GM21825 (cell line): ENCODE results near the gene RNF145.
A peak's percentile ranks its signal among the peaks of the same experiment; 100 is the strongest.
"Not testable (repeated sequence)": the region's sequence is repeated elsewhere in the genome, so short reads cannot be mapped to it uniquely, and the experiment has no call there.

Experiments
- ATAC-seq: cut with Tn5 transposase; IDR thresholded peaks from one replicate; pipeline ENCODE4 v1.9.1; 2021; ENCODE audit warnings: mild to moderate bottlenecking, moderate library complexity; ENCODE audit not compliant: unreplicated experiment

RNF145 gene

GRCh38 chr5:159161361-159162214 is 47.8 kb downstream of the RNF145 start:
- no peak for ATAC-seq

GRCh38 chr5:159158553-159159091 is 50.7 kb downstream of the RNF145 start:
- ATAC-seq, result not testable (repeated sequence)

DNA sequence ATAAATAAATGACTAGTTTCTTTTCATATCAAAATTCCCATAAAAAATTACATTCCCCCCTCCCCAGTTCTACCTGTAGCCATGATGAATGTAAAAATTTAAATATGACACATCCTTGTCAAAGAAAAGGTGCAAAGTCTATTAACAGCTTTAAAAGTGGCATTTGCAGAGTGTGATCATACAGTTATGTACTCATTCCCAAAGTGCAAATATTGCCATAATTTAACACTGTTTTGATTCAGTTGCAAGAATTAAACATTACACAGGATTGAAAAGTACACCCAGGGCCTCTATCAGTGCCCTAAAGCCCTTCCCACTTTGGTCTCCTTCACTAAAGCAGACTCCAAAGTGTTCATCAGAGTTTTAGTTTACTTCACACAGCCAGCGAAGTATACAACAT is 51.8 kb downstream of the RNF145 start:
- no peak for ATAC-seq

GRCh38 chr5:159156426-159157238 is 52.7 kb downstream of the RNF145 start:
- peak; percentile 68 for ATAC-seq

DNA sequence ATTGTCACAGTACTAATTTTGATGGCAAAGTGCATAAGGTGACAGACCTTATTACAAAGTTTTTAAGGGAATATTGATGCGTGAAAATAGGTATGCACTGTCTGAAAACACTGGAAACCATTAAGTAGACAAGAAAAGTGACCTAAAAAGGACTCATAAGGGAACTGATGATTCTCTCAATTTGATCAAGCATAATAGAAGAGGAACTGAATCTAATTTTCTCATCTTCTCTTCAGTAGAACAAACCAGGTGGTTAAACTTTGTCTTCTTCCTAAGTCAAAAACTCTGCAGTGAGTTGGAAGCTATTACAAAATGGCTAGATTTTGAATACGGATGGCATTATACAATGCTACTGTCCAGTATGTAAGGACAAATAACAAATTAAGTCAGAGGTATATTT is 53.4 kb downstream of the RNF145 start:
- ATAC-seq, result peak; percentile 18

- no peak for ATAC-seq
Measured at GRCh38 chr5:159152876-159153275, 56.5 kb downstream of the RNF145 start.

DNA sequence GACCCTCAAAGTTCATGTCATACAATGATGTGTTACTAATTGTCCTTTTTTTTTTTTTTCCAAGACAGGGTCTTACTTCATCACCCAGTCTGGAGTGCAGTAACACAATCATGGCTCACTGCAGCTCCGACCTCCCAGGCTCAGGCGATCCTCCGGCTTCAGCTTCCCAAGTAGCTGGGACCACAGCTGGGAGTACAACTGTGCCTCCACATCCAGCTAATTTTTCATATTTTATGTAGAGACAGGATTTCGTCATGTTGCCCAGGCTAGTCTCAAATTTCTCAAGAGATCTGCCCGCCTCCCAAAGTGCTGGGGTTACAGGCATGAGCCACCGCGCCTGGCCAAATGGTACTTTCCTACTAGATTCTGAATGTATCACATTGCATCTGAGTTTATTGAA is 60.3 kb downstream of the RNF145 start:
- no peak for ATAC-seq

- ATAC-seq, result no peak
Measured at GRCh38 chr5:159147976-159148375, 61.4 kb downstream of the RNF145 start.

DNA sequence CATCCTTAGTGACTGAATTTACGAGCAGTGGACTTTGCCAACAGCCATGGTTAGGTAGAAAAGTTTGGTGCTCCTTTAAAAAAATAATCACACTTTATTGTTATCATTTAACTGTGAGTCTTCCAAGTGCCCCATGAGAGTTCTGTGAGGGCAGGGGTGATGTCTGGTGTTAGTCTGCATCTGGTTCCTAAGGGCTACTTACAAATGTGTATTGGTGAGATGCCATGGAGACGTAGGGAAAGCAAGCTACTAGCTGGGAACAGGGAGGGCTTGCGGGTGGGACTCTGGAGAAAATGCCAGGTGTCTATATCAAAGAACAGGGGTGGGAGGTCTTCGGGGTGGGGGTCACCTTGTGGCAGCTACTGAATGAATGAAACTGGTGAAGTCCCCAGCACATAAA is 62.5 kb downstream of the RNF145 start:
- ATAC-seq, result no peak

DNA sequence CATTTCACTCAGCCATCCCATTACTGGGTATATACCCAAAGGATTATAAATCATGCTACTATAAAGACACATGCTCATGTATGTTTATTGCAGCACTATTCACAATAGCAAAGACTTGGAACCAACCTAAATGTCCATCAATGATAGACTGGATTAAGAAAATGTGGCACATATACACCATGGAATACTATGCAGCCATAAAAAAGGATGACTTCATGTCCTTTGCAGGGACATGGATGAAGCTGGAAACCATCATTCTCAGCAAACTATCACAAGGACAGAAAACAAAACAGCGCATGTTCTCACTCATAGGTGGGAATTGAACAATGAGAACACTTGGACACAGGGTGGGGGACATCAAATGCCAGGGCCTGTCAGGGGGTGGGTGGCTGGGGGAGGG is 64.2 kb downstream of the RNF145 start:
- ATAC-seq, result not testable (repeated sequence)

DNA sequence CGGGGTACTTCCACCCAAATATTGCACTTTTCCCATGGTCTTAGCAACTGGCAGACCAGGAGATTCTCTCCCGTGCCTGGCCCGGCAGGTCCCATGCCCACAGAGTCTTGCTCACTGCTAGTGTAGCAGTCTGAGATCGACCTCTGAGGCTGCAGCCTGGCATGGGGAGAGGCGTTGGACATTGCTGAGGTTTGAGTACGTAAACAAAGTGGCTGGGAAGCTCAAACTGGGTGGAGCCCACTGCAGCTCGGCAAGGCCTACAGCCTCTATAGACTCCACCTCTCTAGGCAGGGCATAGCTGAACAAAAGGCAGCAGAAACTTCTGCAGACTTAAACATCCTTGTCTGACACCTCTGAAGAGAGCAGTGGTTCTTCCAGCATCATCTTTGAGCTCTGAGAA is 69.6 kb downstream of the RNF145 start:
- no peak for ATAC-seq

DNA sequence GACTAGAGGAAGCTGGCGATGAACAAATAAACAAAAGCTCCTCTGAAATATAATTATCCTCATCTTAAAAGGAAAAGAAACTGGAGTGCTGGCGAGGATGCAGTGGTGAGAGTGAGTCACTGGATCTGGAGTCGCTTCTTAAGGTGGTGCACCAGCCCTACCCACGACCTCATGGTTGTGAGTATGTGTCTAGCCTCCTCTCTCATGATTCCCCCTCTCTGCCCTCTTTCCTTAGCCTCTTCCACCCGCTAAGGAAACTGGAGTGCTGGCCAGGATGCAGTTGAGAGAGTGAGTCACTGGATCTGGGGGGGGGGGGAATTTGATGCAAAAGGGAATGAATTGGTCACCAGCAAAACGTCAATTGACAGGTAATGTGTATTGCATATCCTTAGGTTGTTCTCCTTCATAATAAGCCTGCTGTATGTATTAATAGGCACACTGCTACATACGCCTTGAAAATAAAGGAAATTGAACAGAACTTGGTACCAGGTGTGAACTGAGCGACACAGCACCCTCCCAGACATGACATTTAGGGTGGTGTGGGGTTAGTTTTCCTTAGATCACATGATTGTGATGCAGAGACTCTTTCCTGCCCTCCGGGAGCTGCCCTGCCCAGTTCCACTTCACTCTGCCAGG is 73.3 kb downstream of the RNF145 start:
- ATAC-seq, result no peak

GRCh38 chr5:159133041-159133741 is 76.2 kb downstream of the RNF145 start:
- no peak for ATAC-seq

DNA sequence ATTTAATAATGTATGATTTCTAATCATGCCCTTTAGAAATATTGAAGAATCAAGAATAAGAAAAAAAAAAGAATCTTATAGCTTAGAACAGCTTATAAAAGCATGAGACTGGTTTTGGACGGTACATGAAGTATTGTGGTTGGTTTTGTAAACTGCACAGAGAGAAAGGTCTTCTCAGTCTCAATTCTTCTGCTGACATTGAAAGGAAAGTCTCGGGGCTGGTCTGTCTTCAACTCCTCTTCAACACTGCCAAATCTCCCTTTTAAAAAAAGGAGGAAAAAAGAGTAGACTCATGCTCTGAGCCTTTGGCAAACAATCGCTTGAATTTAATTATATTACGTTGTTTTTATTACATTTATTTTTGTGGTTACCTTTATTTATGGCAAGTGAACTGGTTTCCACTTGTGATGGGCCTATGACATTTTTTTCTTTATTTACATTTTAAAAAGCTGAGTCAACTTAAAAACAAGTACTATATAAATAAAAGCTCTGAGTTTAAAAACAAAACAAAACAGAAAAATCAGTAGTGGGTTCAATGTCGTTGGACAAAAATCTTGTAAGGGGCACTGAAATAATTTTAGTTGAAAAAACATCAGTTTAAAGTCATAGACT is 76.8 kb downstream of the RNF145 start:
- no peak for ATAC-seq

DNA sequence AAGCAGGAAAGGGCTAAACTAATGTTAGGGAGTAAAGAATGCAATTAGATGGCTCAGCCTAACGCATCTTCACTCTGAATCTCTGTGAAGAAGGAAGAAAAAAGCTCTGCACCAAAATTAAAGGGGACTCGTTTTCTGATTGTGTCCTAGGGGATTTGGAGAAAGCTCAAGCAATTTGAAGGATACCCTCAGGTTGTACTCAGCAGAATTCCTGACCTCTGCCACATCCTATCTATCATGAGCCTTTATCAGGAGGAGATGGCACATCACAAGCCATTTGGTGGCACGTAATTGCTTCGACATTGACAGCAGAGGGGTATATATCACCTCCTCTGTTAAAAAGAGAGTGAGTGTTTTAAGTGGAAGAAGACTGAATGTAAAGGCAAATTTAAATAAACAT is 77.4 kb downstream of the RNF145 start:
- no peak for ATAC-seq

- no peak for ATAC-seq
Measured at GRCh38 chr5:159130871-159131270, 78.5 kb downstream of the RNF145 start.

DNA sequence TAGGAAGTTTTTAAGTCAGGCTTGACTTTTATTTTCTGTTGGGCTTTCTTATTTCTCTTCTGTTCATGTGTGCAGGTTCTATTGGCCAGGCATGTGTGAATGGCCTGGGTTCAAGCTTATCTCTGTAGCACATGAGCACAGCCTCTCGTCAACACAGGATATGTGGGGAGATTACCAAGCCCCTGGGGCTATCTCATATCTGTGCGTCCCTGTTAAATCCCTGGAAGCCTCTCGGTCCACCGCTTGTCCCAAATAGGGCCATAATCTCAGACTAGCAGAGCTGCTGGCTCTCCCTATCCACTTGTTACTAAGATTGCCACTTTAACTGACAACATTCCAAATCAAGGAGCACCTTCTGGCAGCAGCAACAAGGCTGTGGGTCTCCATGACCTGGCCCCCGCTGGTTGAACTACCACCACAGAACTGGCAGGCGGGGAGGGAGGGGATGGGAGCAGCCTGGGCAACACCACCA is 81.2 kb downstream of the RNF145 start:
- no peak for ATAC-seq

DNA sequence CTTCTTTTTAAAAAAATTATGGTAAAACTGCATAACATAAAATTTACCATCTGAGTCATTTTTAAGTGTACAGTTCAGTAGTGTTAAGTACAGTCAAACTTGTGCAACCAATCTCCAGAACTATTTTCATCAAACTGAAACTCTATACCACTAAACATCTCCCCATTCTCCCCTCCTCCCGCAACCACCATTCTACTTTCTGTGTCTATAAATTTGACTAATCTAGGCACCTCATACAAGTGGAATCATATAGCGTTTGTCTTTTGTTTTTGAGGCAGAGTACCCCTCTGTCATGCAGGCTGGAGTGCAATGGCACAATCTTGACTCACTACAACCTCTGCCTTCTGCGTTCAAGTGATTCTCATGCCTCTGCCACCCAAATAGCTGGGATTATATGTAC is 85.7 kb downstream of the RNF145 start:
- no peak for ATAC-seq

- no peak for ATAC-seq
Measured at GRCh38 chr5:159123189-159123588, 86.2 kb downstream of the RNF145 start.

- no peak for ATAC-seq
Measured at GRCh38 chr5:159121061-159121460, 88.3 kb downstream of the RNF145 start.
